GM12875 (cell line): ENCODE results near the gene PTPRM.

Experiments used
- H3K4me3 ChIP-seq: one replicate; pipeline ENCODE4 v1.5.1; 2011; ENCODE audit warnings: low read depth, low read length, control low read depth
- TF ChIP-seq, protein P1 (sequence below): IDR thresholded peaks from 2 replicates; pipeline ENCODE4 v1.5.1; 2011; ENCODE audit warnings: low read depth, mild to moderate bottlenecking, control low read depth, inconsistent platforms, low read length, moderate library complexity, borderline replicate concordance; ENCODE audit not compliant: insufficient read depth

Gene PTPRM

DNA sequence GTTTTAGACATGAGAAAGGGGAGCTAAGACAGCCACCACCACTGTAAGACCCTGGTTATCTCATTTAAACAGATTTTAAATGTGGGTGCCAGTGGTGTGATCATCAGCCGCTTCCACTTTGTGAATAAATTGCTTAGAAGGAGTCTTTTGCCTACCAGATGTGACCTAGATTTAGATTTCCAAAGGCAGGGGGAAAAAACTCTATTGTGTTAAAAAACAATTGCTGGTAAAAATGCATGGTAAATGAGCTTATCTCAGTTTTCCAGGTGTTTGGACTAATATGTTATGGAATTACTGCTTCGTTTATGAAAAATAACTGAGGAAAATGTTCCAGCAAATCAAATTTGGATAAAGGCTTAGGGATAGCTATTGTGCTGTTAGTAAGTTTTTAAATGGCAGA is 575.8 kb downstream of the PTPRM start:
- TF ChIP-seq, protein P1, sequence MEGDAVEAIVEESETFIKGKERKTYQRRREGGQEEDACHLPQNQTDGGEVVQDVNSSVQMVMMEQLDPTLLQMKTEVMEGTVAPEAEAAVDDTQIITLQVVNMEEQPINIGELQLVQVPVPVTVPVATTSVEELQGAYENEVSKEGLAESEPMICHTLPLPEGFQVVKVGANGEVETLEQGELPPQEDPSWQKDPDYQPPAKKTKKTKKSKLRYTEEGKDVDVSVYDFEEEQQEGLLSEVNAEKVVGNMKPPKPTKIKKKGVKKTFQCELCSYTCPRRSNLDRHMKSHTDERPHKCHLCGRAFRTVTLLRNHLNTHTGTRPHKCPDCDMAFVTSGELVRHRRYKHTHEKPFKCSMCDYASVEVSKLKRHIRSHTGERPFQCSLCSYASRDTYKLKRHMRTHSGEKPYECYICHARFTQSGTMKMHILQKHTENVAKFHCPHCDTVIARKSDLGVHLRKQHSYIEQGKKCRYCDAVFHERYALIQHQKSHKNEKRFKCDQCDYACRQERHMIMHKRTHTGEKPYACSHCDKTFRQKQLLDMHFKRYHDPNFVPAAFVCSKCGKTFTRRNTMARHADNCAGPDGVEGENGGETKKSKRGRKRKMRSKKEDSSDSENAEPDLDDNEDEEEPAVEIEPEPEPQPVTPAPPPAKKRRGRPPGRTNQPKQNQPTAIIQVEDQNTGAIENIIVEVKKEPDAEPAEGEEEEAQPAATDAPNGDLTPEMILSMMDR: no peak
- no peak overlapping the region for H3K4me3 ChIP-seq

DNA sequence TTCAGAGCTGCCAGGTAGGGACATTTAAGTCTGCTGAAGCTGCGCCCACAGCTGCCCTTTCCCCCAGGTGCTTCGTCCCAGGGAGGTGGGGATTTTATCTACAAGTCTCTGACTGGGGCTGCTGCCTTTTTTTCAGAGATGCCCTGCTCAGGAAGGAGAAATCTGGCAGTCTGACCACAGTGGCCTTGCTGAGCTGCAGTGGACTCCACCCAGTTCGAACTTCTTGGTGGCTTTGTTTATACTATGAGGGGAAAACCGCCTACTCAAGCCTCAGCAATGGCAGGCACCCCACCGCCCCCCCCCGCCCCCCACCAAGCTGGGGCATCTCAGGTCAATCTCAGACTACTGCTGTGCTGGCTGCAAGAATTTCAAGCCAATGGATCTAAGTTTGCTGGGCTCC is 584.1 kb downstream of the PTPRM start:
- TF ChIP-seq, protein P1: no peak
- H3K4me3 ChIP-seq: no peak overlapping the region

DNA sequence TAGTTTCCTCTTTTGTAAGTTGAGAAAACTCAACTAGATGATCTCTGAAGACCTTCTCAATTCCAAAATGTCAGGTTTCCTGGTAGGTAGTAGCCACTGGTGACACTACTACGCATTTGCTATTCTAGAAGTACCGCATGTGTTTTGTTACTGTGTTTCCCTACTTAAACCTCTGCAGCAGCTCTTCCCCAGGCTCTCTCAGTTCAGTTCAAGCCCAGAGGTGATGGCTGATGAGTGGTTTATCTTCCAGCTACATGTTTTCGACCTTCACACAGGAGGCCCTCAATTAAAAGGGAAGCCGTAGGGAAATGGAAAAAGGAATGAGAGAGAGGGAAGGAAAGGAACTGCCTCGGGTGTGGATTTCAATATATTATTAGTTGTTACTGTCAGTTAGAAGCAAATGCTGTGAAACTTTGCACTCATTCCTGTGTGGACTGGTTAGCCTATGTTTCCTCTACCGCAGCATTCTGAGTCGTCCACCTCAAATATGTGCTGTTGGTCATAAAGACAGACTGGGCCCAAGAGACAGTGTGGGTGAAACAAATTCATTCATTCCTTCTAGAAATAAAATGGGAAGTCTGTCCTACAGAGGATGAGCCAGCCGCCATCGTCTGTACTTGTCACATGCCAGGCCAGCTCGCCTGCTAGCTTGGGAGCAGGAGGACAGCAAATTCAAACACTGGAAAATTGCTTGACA is 586.9 kb downstream of the PTPRM start:
- TF ChIP-seq, protein P1: no peak
- no peak overlapping the region for H3K4me3 ChIP-seq

DNA sequence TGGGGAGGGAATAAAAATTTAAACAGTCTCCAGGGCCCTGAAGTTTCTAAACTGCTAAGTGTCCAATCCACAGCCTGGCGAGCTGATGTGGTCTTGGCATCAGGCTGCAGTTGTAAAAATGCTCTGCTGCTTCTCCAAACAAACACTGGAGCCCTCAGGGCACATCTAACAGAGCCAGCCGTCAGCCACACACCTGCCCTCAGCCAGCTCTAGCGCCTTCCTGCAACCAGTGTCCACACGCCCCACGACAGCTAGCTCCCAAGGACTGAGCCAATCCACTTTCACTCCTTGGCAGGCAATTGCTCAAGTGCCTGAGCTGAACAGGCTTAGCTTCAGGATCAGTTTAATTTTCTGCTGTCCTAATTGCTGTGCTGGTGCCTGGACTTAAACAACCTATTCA is 595.7 kb downstream of the PTPRM start:
- TF ChIP-seq, protein P1: no peak
- no peak overlapping the region for H3K4me3 ChIP-seq

DNA sequence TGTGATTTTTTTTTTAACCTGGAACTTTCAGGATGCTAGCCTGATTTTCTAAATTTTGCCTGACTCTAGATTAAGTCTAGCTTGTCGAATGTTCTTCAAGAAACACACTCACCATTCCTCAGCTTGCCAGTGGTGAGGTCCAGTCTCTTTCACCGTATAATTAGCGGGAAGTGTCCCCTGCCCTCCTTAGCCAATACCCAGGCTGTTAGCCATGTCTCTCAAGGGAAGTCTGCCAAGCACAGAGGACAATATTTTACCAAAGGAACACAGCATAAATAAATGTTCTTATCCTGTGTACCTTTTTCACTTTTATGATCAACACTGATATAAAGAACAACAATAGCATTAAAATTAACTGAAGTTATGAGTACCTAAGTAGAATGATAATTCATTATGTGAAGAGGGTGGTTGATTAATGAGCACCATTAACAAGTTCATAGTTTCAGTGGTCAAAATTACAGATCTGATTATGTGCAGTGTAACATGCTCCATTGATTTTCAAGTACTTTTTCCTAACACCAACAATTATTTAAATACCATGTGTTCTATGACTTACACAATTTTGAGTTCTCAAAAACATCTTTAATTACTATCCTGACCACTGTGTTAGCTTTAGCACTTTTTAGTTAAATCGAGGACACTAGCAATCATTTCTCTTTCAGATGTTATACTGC is 596.3 kb downstream of the PTPRM start:
- TF ChIP-seq, protein P1: no peak
- H3K4me3 ChIP-seq: no peak overlapping the region

DNA sequence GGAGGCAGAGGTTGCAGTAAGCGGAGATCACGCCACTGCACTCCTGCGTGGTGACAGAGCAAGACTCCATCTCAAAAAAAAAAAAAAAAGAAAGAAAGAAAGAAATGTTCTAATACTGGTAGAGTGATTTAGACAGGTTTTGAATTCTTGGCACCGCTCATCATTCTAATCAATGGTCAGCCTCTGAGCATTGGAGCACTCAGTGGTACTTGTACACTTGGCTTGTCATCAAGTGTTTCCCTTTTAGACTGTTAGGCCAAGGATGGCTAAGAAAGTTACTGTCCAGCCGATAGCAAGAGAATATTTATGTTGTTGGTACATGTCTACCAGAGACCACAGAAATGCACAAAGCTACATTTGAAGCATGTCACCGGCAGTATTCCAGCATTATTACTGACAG is 598.0 kb downstream of the PTPRM start:
- no peak overlapping the region for H3K4me3 ChIP-seq
- TF ChIP-seq, protein P1: no peak

DNA sequence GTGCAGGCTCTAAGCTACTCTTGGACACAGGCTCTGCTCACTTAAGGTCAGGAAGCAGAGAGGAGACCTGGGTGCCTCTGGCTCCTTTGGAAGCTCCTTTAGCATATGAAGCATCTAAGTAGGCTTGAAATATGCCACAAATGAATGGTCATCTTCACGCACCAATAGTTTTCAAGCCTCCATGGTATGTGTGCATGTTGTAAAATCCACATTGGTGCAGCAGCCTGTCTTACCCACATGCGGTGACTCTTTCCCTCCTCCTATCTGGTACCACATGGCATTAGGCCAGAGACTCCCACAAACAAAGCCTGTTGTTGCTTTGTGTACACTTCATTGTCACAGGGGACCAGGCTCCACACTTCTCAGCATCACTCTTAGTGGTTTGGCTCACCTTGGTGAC is 599.9 kb downstream of the PTPRM start:
- no peak overlapping the region for H3K4me3 ChIP-seq
- TF ChIP-seq, protein P1: no peak
